HEK293 (cell line): ENCODE results near the gene P2RY11.

ENCODE experiments used
- CTCF ChIA-PET: fragments of 350-600 bp; formaldehyde crosslinking; extraction: SDS; loops from one replicate; lab custom pipeline; 2021; ENCODE audit warnings: antibody characterized with exemption; lab: Yijun Ruan, JAX
- POLR2A ChIA-PET: fragments of 300-600 bp; formaldehyde crosslinking; extraction: SDS; loops from one replicate; lab custom pipeline; 2020; ENCODE audit warnings: antibody characterized with exemption, inconsistent platforms; lab: Yijun Ruan, JAX
- H3K27ac ChIP-seq: fragments of 200-500 bp; sonication (Bioruptor generic); 2 replicates; pipeline ENCODE4 v1.5.1; 2014; ENCODE audit warnings: low read depth, low read length, control low read depth, inconsistent platforms; ENCODE audit errors: extremely low read depth
- H3K36me3 ChIP-seq, 2 experiments: fragments of 200-500 bp in 1 of 2; sonication (Bioruptor generic) in 1 of 2; 1 replicate in 1 of 2; 2 replicates in 1 of 2; pipeline ENCODE4 v1.5.1; 2014 to 2017; ENCODE audit warnings: inconsistent platforms in 2 of 2, low read length in 2 of 2; ENCODE audit not compliant: control insufficient read depth in 2 of 2, insufficient read depth in 1 of 2
- H3K4me1 ChIP-seq: fragments of 200-500 bp; sonication (Bioruptor generic); 2 replicates; pipeline ENCODE4 v1.5.1; 2014; ENCODE audit warnings: mild to moderate bottlenecking, low read length, inconsistent platforms; ENCODE audit not compliant: control insufficient read depth, insufficient read depth
- H3K4me3 ChIP-seq: 2 replicates; pipeline ENCODE4 v1.5.1; 2011; ENCODE audit warnings: low read depth, mild to moderate bottlenecking, control low read depth, low read length, moderate library complexity
- H3K9me3 ChIP-seq: fragments of 200-500 bp; sonication (Bioruptor generic); 2 replicates; pipeline ENCODE4 v1.5.1; 2014; ENCODE audit warnings: low read depth, low read length, inconsistent platforms; ENCODE audit not compliant: control insufficient read depth, insufficient read depth
- EGR2 ChIP-seq: fragments of 450-650 bp; formaldehyde crosslinking; IDR thresholded peaks from 2 replicates; pipeline ENCODE4 v1.5.1; 2016; ENCODE audit warnings: low read depth, missing biosample characterization, missing genetic modification characterization
- GLI4 ChIP-seq: fragments of 450-650 bp; formaldehyde crosslinking; IDR thresholded peaks from 2 replicates; pipeline ENCODE4 v1.5.1; 2016; ENCODE audit warnings: missing biosample characterization, missing genetic modification characterization
- KLF8 ChIP-seq: fragments of 450-650 bp; formaldehyde crosslinking; IDR thresholded peaks from 2 replicates; pipeline ENCODE4 v1.5.1; 2016; ENCODE audit warnings: missing biosample characterization, missing genetic modification characterization
- SCRT1 ChIP-seq: fragments of 450-650 bp; formaldehyde crosslinking; IDR thresholded peaks from 2 replicates; pipeline ENCODE4 v1.5.1; 2016; ENCODE audit warnings: missing biosample characterization, missing genetic modification characterization, borderline replicate concordance
- SP3 ChIP-seq: fragments of 450-650 bp; formaldehyde crosslinking; IDR thresholded peaks from 2 replicates; pipeline ENCODE4 v1.5.1; 2016; ENCODE audit warnings: missing biosample characterization, missing genetic modification characterization
- YY1 ChIP-seq: fragments of 450-650 bp; formaldehyde crosslinking; IDR thresholded peaks from 2 replicates; pipeline ENCODE4 v1.5.1; 2018; ENCODE audit warnings: missing biosample characterization, missing genetic modification characterization
- ZBTB10 ChIP-seq: fragments of 450-650 bp; formaldehyde crosslinking; IDR thresholded peaks from 2 replicates; pipeline ENCODE4 v1.5.1; 2016; ENCODE audit warnings: missing biosample characterization, missing genetic modification characterization
- ZBTB17 ChIP-seq: fragments of 450-650 bp; formaldehyde crosslinking; IDR thresholded peaks from 2 replicates; pipeline ENCODE4 v1.5.1; 2016; ENCODE audit warnings: missing biosample characterization, missing genetic modification characterization
- ZEB2 ChIP-seq: fragments of 450-650 bp; formaldehyde crosslinking; IDR thresholded peaks from 2 replicates; pipeline ENCODE4 v1.5.1; 2016; ENCODE audit warnings: missing biosample characterization, missing genetic modification characterization
- ZFP3 ChIP-seq: fragments of 450-650 bp; formaldehyde crosslinking; IDR thresholded peaks from 2 replicates; pipeline ENCODE4 v1.5.1; 2016; ENCODE audit warnings: low read depth, missing biosample characterization, missing genetic modification characterization
- ZFP41 ChIP-seq: fragments of 450-650 bp; formaldehyde crosslinking; IDR thresholded peaks from 2 replicates; pipeline ENCODE4 v1.5.1; 2016; ENCODE audit warnings: missing biosample characterization, missing genetic modification characterization, borderline replicate concordance
- ZFP69B ChIP-seq: fragments of 450-650 bp; formaldehyde crosslinking; IDR thresholded peaks from 2 replicates; pipeline ENCODE4 v1.5.1; 2016; ENCODE audit warnings: missing biosample characterization, missing genetic modification characterization
- ZNF10 ChIP-seq: fragments of 450-650 bp; formaldehyde crosslinking; IDR thresholded peaks from 2 replicates; pipeline ENCODE4 v1.5.1; 2017; ENCODE audit warnings: missing biosample characterization, missing genetic modification characterization
- ZNF138 ChIP-seq: fragments of 450-650 bp; formaldehyde crosslinking; IDR thresholded peaks from 2 replicates; pipeline ENCODE4 v1.5.1; 2016; ENCODE audit warnings: missing biosample characterization, missing genetic modification characterization, borderline replicate concordance
- ZNF157 ChIP-seq: fragments of 450-650 bp; formaldehyde crosslinking; IDR thresholded peaks from 2 replicates; pipeline ENCODE4 v1.5.1; 2016; ENCODE audit warnings: missing biosample characterization, missing genetic modification characterization
- ZNF175 ChIP-seq: fragments of 450-650 bp; formaldehyde crosslinking; IDR thresholded peaks from 2 replicates; pipeline ENCODE4 v1.5.1; 2016; ENCODE audit warnings: missing biosample characterization, missing genetic modification characterization
- ZNF18 ChIP-seq: fragments of 450-650 bp; formaldehyde crosslinking; IDR thresholded peaks from 2 replicates; pipeline ENCODE4 v1.5.1; 2016; ENCODE audit warnings: missing biosample characterization, missing genetic modification characterization
- ZNF266 ChIP-seq: fragments of 450-650 bp; formaldehyde crosslinking; IDR thresholded peaks from 2 replicates; pipeline ENCODE4 v1.5.1; 2016; ENCODE audit warnings: missing biosample characterization, missing genetic modification characterization, low read depth
- ZNF292 ChIP-seq: fragments of 450-650 bp; formaldehyde crosslinking; IDR thresholded peaks from 2 replicates; pipeline ENCODE4 v1.5.1; 2016; ENCODE audit warnings: low read depth, missing biosample characterization, missing genetic modification characterization, borderline replicate concordance
- ZNF311 ChIP-seq: fragments of 450-650 bp; formaldehyde crosslinking; IDR thresholded peaks from 2 replicates; pipeline ENCODE4 v1.5.1; 2017; ENCODE audit warnings: missing biosample characterization, missing genetic modification characterization, borderline replicate concordance
- ZNF324 ChIP-seq: fragments of 450-650 bp; formaldehyde crosslinking; IDR thresholded peaks from 2 replicates; pipeline ENCODE4 v1.5.1; 2016; ENCODE audit warnings: missing biosample characterization, missing genetic modification characterization
- ZNF48 ChIP-seq: fragments of 450-650 bp; formaldehyde crosslinking; IDR thresholded peaks from 2 replicates; pipeline ENCODE4 v1.5.1; 2016; ENCODE audit warnings: missing biosample characterization, missing genetic modification characterization
- ZNF529 ChIP-seq: fragments of 450-650 bp; formaldehyde crosslinking; IDR thresholded peaks from 2 replicates; pipeline ENCODE4 v1.5.1; 2017; ENCODE audit warnings: missing genetic modification characterization, missing biosample characterization; ENCODE audit not compliant: insufficient replicate concordance
- ZNF555 ChIP-seq: fragments of 450-650 bp; formaldehyde crosslinking; conservative IDR thresholded peaks from 2 replicates; pipeline ENCODE4 v1.5.1; 2017; ENCODE audit warnings: missing biosample characterization, mild to moderate bottlenecking, missing genetic modification characterization, inconsistent platforms
- ZNF561 ChIP-seq: fragments of 450-650 bp; IDR thresholded peaks from 2 replicates; pipeline ENCODE4 v1.5.1; 2018; ENCODE audit warnings: missing biosample characterization, missing genetic modification characterization, borderline replicate concordance
- ZNF654 ChIP-seq: fragments of 450-650 bp; formaldehyde crosslinking; IDR thresholded peaks from 2 replicates; pipeline ENCODE4 v1.5.1; 2016; ENCODE audit warnings: low read depth, missing biosample characterization, missing genetic modification characterization
- ZNF768 ChIP-seq: fragments of 450-650 bp; formaldehyde crosslinking; IDR thresholded peaks from 2 replicates; pipeline ENCODE4 v1.5.1; 2018; ENCODE audit warnings: missing biosample characterization, mild to moderate bottlenecking, missing genetic modification characterization
- ZNF776 ChIP-seq: fragments of 450-650 bp; formaldehyde crosslinking; IDR thresholded peaks from 2 replicates; pipeline ENCODE4 v1.5.0; 2017; ENCODE audit warnings: missing biosample characterization, missing genetic modification characterization, borderline replicate concordance
- ZNF777 ChIP-seq: fragments of 450-650 bp; formaldehyde crosslinking; IDR thresholded peaks from 2 replicates; pipeline ENCODE4 v1.5.1; 2017; ENCODE audit warnings: missing biosample characterization, missing genetic modification characterization, borderline replicate concordance
- ZNF791 ChIP-seq: fragments of 450-650 bp; formaldehyde crosslinking; IDR thresholded peaks from 2 replicates; pipeline ENCODE4 v1.5.1; 2016; ENCODE audit warnings: missing biosample characterization, missing genetic modification characterization
- ZNF792 ChIP-seq: fragments of 450-650 bp; formaldehyde crosslinking; IDR thresholded peaks from 2 replicates; pipeline ENCODE4 v1.5.1; 2016; ENCODE audit warnings: missing biosample characterization, missing genetic modification characterization
- ZXDB ChIP-seq: fragments of 450-650 bp; formaldehyde crosslinking; IDR thresholded peaks from 2 replicates; pipeline ENCODE4 v1.5.1; 2016; ENCODE audit warnings: missing biosample characterization, missing genetic modification characterization
- TF ChIP-seq, protein P1 (sequence below): fragments of 450-650 bp; formaldehyde crosslinking; IDR thresholded peaks from 2 replicates; pipeline ENCODE4 v1.5.1; 2016; ENCODE audit warnings: missing biosample characterization, missing genetic modification characterization

The P2RY11 gene

GRCh38 chr19:10095948-10096614 lies 15.4 kb upstream of the P2RY11 start (continued):
- TF ChIP-seq ZEB2 (tag by site-specific recombination) (peak; percentile 66; the same call in 1 of the 2 replicates), ZNF791 (tag by site-specific recombination) (no peak), ZFP41 (no peak), ZFP3 (tag by site-specific recombination) (no peak), ZNF175 (tag by site-specific recombination) (no peak), ZNF311 (no peak), ZNF768 (tag by site-specific recombination) (no peak), ZNF292 (tag by site-specific recombination) (no peak), ZNF18 (no peak), KLF8 (tag by site-specific recombination) (no peak), YY1 (tag by site-specific recombination) (no peak), ZNF529 (tag by site-specific recombination) (no peak), SP3 (tag by site-specific recombination) (peak; percentile 33; the same call in 1 of the 2 replicates), EGR2 (tag by site-specific recombination) (peak; percentile 84), ZBTB17 (tag by site-specific recombination) (no peak), ZNF555 (tag by site-specific recombination) (no peak), ZNF48 (tag by site-specific recombination) (no peak), ZNF654 (tag by site-specific recombination) (no peak), ZNF266 (no peak), ZNF324 (tag by site-specific recombination) (no peak), SCRT1 (tag by site-specific recombination) (no peak), ZNF138 (tag by site-specific recombination) (no peak), ZNF777 (tag by site-specific recombination) (no peak), ZNF792 (tag by site-specific recombination) (no peak), GLI4 (tag by site-specific recombination) (no peak), ZNF776 (no peak)

- Histone ChIP-seq H3K4me1 (no peaks in the 10 kb centered on the region), H3K36me3 (no peaks in the 10 kb centered on the region), H3K9me3 (no peaks in the 10 kb centered on the region), H3K4me3 (no peak overlapping the region; the same call in 1 of the 2 replicates), H3K27ac (no peak overlapping the region; the same call in 1 of the 2 replicates)
- ChIA-PET POLR2A (interaction anchor here (0.9 to 2.5 kb wide), 8 partner anchors 10 to 162 kb away, joined by 3 to 26 read pairs (median 4); partner anchors contain the start of genes P2RY11 and PPAN), CTCF (interaction anchor here (0.6 to 2.3 kb wide), 7 partner anchors 13 to 664 kb away, joined by 3 to 15 read pairs (median 5); no protein-coding TSS in a partner anchor)
- TF ChIP-seq, protein P1, sequence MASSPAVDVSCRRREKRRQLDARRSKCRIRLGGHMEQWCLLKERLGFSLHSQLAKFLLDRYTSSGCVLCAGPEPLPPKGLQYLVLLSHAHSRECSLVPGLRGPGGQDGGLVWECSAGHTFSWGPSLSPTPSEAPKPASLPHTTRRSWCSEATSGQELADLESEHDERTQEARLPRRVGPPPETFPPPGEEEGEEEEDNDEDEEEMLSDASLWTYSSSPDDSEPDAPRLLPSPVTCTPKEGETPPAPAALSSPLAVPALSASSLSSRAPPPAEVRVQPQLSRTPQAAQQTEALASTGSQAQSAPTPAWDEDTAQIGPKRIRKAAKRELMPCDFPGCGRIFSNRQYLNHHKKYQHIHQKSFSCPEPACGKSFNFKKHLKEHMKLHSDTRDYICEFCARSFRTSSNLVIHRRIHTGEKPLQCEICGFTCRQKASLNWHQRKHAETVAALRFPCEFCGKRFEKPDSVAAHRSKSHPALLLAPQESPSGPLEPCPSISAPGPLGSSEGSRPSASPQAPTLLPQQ (tag by site-specific recombination): 0 out of 2 replicates have a peak, but pooled peaks have one; percentile 14
- TF ChIP-seq ZFP69B (0 out of 2 replicates have a peak, but pooled peaks have one; percentile 7), ZBTB10 (peak; percentile 17; the same call in 1 of the 2 replicates), ZXDB (peak; percentile 8; the same call in 1 of the 2 replicates), ZNF561 (0 out of 2 replicates have a peak, but pooled peaks have one; percentile 4), ZNF157 (tag by site-specific recombination) (no peak), ZNF10 (no peak)
Observed at GRCh38 chr19:10096615-10096963, 14.9 kb upstream of the P2RY11 start.
